HepG2 (cell line): ENCODE data around the gene WWC1. TPM values are rescaled to one million over a fixed set of nuclear protein-coding genes. Genes with fewer than 3 reads are reported as not detected.

Experiments used
- ASH2L ChIP-seq: fragments of 300-600, 200-600 bp; sonication (generic); IDR thresholded peaks from 2 replicates; pipeline ENCODE4 v1.7.0; 2017; ENCODE audit warnings: low read depth, mild to moderate bottlenecking, moderate library complexity, mixed read lengths, low read length; ENCODE audit not compliant: insufficient read length
- CENPT ChIP-seq: sonication (generic); formaldehyde crosslinking; IDR thresholded peaks from 2 replicates; pipeline ENCODE4 v1.8.0; 2022; ENCODE audit warnings: low read depth, mild to moderate bottlenecking, moderate library complexity, missing genetic modification reagents
- DPF2 ChIP-seq: sonication (generic); formaldehyde crosslinking; IDR thresholded peaks from 2 replicates; pipeline ENCODE4 v1.4.0; 2020; ENCODE audit warnings: mild to moderate bottlenecking, low read depth, missing genetic modification reagents, borderline replicate concordance
- ESRRA ChIP-seq: sonication (generic); formaldehyde crosslinking; IDR thresholded peaks from 2 replicates; pipeline ENCODE4 v1.5.1; 2020; ENCODE audit warnings: mild to moderate bottlenecking, low read depth, missing genetic modification reagents
- MBD4 ChIP-seq: IDR thresholded peaks from 2 replicates; pipeline ENCODE4 v1.6.1; 2012; ENCODE audit warnings: low read length, inconsistent platforms, borderline replicate concordance
- MTERF4 ChIP-seq: sonication (generic); formaldehyde crosslinking; IDR thresholded peaks from 2 replicates; pipeline ENCODE4 v1.8.0; 2023; ENCODE audit warnings: mild to moderate bottlenecking, missing genetic modification reagents
- PLRG1 ChIP-seq: fragments of 450-650 bp; conservative IDR thresholded peaks from 2 replicates; pipeline ENCODE4 v1.6.1; 2016
- POLR2A ChIP-seq, 2 experiments: IDR thresholded peaks; 2 replicates each; pipeline ENCODE4 v1.6.1; 2011; ENCODE audit warnings: low read depth in 2 of 2, low read length in 2 of 2, mild to moderate bottlenecking in 1 of 2, moderate library complexity in 1 of 2; ENCODE audit not compliant: insufficient read depth in 1 of 2
- RFX3 ChIP-seq: IDR thresholded peaks from 2 replicates; pipeline ENCODE4 v1.6.1; 2016; ENCODE audit warnings: missing biosample characterization, missing genetic modification reagents
- SMC3 ChIP-seq: IDR thresholded peaks from 2 replicates; pipeline ENCODE4 v1.6.1; 2011; ENCODE audit warnings: low read length, improper control_type of control experiment
- SNAPC2 ChIP-seq: sonication (generic); formaldehyde crosslinking; IDR thresholded peaks from 2 replicates; pipeline ENCODE4 v1.8.1; 2022; ENCODE audit warnings: mild to moderate bottlenecking, missing genetic modification reagents
- SP140L ChIP-seq: sonication (generic); formaldehyde crosslinking; IDR thresholded peaks from 2 replicates; pipeline ENCODE4 v1.4.0; 2020; ENCODE audit warnings: missing genetic modification reagents, borderline replicate concordance
- SYNCRIP ChIP-seq: fragments of 200-400 bp; formaldehyde crosslinking; IDR thresholded peaks from 2 replicates; pipeline ENCODE4 v1.6.1; 2018; ENCODE audit warnings: mild to moderate bottlenecking, low read depth, low read length; ENCODE audit not compliant: insufficient read depth
- TBX2 ChIP-seq: sonication (generic); formaldehyde crosslinking; IDR thresholded peaks from 2 replicates; pipeline ENCODE4 v1.5.0; 2020; ENCODE audit warnings: missing genetic modification reagents, mild to moderate bottlenecking, borderline replicate concordance
- TEAD3 ChIP-seq: optimal IDR thresholded peaks from 2 replicates; pipeline ENCODE3; 2016; ENCODE audit warnings: borderline replicate concordance
- ZKSCAN8 ChIP-seq: IDR thresholded peaks from 2 replicates; pipeline ENCODE4 v1.6.1; 2016; ENCODE audit warnings: borderline replicate concordance, missing genetic modification reagents, missing compliant biosample characterization
- ZNF251 ChIP-seq: sonication (generic); formaldehyde crosslinking; IDR thresholded peaks from 2 replicates; pipeline ENCODE4 v1.9.0; 2021; ENCODE audit warnings: mild to moderate bottlenecking, missing genetic modification reagents
- ZNF274 ChIP-seq: sonication (generic); formaldehyde crosslinking; IDR thresholded peaks from 2 replicates; pipeline ENCODE4 v1.5.1; 2020; ENCODE audit warnings: mild to moderate bottlenecking, missing genetic modification reagents
- ZNF280D ChIP-seq: sonication (generic); formaldehyde crosslinking; IDR thresholded peaks from 2 replicates; pipeline ENCODE4 v1.5.1; 2020; ENCODE audit warnings: mild to moderate bottlenecking, missing genetic modification reagents
- ZNF446 ChIP-seq: sonication (generic); formaldehyde crosslinking; IDR thresholded peaks from 2 replicates; pipeline ENCODE4 v1.5.0; 2020; ENCODE audit warnings: mild to moderate bottlenecking, missing genetic modification reagents
- ZNF451 ChIP-seq: sonication (generic); formaldehyde crosslinking; IDR thresholded peaks from 2 replicates; pipeline ENCODE4 v1.5.0; 2020; ENCODE audit warnings: mild to moderate bottlenecking, missing genetic modification reagents
- ZNF652 ChIP-seq: IDR thresholded peaks from 2 replicates; pipeline ENCODE4 v1.6.1; 2016; ENCODE audit warnings: low read depth, borderline replicate concordance
- ZNF660 ChIP-seq: sonication (generic); formaldehyde crosslinking; IDR thresholded peaks from 2 replicates; pipeline ENCODE4 v1.5.1; 2020; ENCODE audit warnings: mild to moderate bottlenecking, low read depth, missing genetic modification reagents, borderline replicate concordance
- ZSCAN21 ChIP-seq: sonication (generic); formaldehyde crosslinking; IDR thresholded peaks from 2 replicates; pipeline ENCODE4 v1.8.0; 2022; ENCODE audit warnings: mild to moderate bottlenecking, missing genetic modification reagents, moderate library complexity, borderline replicate concordance
- polyA plus RNA-seq, 8 experiments: library from polyadenylated mRNA; depleted of rRNA in 3 of 8; stranded (reverse) in 7 of 8; unstranded in 1 of 8; fragments of >200 nt; fragmentation: Illumina TruSeq in 4 of 8; extraction: Trizol in 4 of 8; gene quantifications; 2 replicates each; pipeline versions ENCODE4 v1.2.1 to v1.2.3, GENCODE V29; 2011 to 2016; ENCODE audit warnings: low read depth in 4 of 8, missing spikeins in 1 of 8, mixed read lengths in 1 of 8; ENCODE audit not compliant: insufficient read depth in 1 of 8
- total RNA-seq, 5 experiments: library from RNA; depleted of rRNA; stranded (reverse); fragments of >200 nt; fragmentation: Illumina TruSeq; extraction: Trizol; gene quantifications; 2 replicates each; pipeline ENCODE4 v1.2.3, GENCODE V29; 2016; ENCODE audit warnings: low read depth in 1 of 5
- TF ChIP-seq, protein P1 (sequence below): IDR thresholded peaks from 2 replicates; pipeline ENCODE4 v1.6.1; 2016; ENCODE audit warnings: missing compliant biosample characterization, missing genetic modification reagents, borderline replicate concordance
- TF ChIP-seq, protein P2 (sequence below): IDR thresholded peaks from 2 replicates; pipeline ENCODE4 v1.6.1; 2016; ENCODE audit warnings: missing genetic modification reagents, missing compliant biosample characterization

WWC1 gene
- total and polyA plus RNA-seq, 2 of the 13 experiments (the other 11 are each of a cell fraction or from before 2014, with no cell fraction given), result 8.3 to 17.9 TPM

DNA sequence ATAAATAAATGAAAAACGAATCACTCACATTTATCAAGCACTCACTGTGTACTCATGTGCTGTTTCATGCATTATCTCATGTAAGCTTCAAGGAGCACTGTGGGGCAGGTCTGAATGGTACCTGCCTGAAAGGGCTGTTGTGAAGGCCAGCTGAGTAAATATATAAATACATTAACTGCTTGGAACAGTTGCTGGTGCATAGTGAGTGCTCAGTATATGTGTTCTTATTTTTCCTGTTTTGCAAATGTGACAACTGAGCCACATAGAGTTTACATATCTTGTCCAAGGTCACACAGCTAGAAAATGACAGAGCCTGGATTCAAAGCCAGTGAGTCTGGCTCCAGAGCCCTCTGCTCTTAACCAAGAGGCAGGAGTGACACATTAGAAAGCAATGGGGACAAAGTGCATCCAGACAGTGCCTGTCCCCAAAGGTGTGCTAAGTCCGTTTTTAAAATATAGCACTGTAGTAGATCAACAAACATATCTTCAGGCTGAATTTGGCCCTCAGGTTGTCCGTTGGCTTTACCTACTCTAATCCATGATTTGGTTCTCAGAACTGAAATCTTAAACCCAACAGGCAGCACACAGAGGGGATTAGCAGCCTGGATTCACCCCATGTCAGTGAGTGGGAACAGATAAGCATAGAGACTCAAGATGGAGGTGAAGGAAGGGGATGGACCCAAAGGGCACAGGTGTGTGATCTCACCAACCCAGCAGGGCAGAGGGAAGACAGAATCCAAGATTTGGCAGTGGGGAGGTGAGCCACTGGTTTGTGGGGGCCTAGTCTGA is 70.8 kb downstream of the WWC1 start (continued):
- TF ChIP-seq ZNF451 (CRISPR knock-in tag) (0 out of 2 replicates have a peak, but pooled peaks have one; percentile 45), ASH2L (peak; percentile 67), SYNCRIP (no peak), MTERF4 (CRISPR knock-in tag) (no peak), ZSCAN21 (CRISPR knock-in tag) (no peak), ZNF660 (no peak), TEAD3 (CRISPR knock-in tag) (peak; percentile 94), SMC3 (peak; percentile 23; the same call in 1 of the 2 replicates), CENPT (CRISPR knock-in tag) (no peak), ZNF280D (0 out of 2 replicates have a peak, but pooled peaks have one; percentile 53), RFX3 (CRISPR knock-in tag) (no peak), ZKSCAN8 (CRISPR knock-in tag) (peak; percentile 60; the same call in 1 of the 2 replicates), ZNF446 (no peak), DPF2 (CRISPR knock-in tag) (peak; percentile 88), PLRG1 (no peak), POLR2A (IDR thresholded peaks at IDR 0.05; ENCODE audit: insufficient read depth in 1 of 2, low read depth in 2 of 2, low read length in 2 of 2) (no peak), ZNF652 (CRISPR knock-in tag) (peak; percentile 55; the same call in 1 of the 2 replicates), MBD4 (no peak), TBX2 (CRISPR knock-in tag) (peak; percentile 82; the same call in 1 of the 2 replicates), ESRRA (CRISPR knock-in tag) (peak; percentile 83), SNAPC2 (0 out of 2 replicates have a peak, but pooled peaks have one; percentile 52), ZNF251 (CRISPR knock-in tag) (no peak), ZNF274 (CRISPR knock-in tag) (no peak), SP140L (CRISPR knock-in tag) (no peak)
- TF ChIP-seq, protein P1, sequence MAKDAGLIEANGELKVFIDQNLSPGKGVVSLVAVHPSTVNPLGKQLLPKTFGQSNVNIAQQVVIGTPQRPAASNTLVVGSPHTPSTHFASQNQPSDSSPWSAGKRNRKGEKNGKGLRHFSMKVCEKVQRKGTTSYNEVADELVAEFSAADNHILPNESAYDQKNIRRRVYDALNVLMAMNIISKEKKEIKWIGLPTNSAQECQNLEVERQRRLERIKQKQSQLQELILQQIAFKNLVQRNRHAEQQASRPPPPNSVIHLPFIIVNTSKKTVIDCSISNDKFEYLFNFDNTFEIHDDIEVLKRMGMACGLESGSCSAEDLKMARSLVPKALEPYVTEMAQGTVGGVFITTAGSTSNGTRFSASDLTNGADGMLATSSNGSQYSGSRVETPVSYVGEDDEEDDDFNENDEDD, result no peak
- TF ChIP-seq, protein P2, sequence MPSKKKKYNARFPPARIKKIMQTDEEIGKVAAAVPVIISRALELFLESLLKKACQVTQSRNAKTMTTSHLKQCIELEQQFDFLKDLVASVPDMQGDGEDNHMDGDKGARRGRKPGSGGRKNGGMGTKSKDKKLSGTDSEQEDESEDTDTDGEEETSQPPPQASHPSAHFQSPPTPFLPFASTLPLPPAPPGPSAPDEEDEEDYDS (CRISPR knock-in tag), result peak; percentile 58; the same call in 1 of the 2 replicates
